IPS-18a (cell line): Measurements from ENCODE around the gene PFDN5.
"Not testable (repeated sequence)": the region's sequence is repeated elsewhere in the genome, so short reads cannot be mapped to it uniquely, and the experiment has no call there.

Experiments
- H3K27ac ChIP-seq: one replicate; pipeline ENCODE4 v1.5.1; 2013; ENCODE audit warnings: low read length
- H3K27me3 ChIP-seq: one replicate; pipeline ENCODE4 v1.6.1; 2013; ENCODE audit warnings: mild to moderate bottlenecking, low read length; ENCODE audit not compliant: control insufficient read depth, insufficient read depth
- H3K36me3 ChIP-seq: one replicate; pipeline ENCODE4 v1.6.1; 2013; ENCODE audit warnings: low read depth, low read length; ENCODE audit not compliant: control insufficient read depth
- H3K4me1 ChIP-seq: one replicate; pipeline ENCODE4 v1.6.1; 2013; ENCODE audit warnings: low read depth, low read length; ENCODE audit not compliant: control insufficient read depth
- H3K4me3 ChIP-seq: one replicate; pipeline ENCODE4 v1.5.1; 2013; ENCODE audit warnings: low read length
- H3K9ac ChIP-seq: one replicate; pipeline ENCODE4 v1.6.1; 2013; ENCODE audit warnings: mild to moderate bottlenecking, low read length, moderate library complexity
- H3K9me3 ChIP-seq: one replicate; pipeline ENCODE4 v1.6.1; 2013; ENCODE audit warnings: low read depth, low read length; ENCODE audit not compliant: control insufficient read depth

Gene PFDN5

DNA sequence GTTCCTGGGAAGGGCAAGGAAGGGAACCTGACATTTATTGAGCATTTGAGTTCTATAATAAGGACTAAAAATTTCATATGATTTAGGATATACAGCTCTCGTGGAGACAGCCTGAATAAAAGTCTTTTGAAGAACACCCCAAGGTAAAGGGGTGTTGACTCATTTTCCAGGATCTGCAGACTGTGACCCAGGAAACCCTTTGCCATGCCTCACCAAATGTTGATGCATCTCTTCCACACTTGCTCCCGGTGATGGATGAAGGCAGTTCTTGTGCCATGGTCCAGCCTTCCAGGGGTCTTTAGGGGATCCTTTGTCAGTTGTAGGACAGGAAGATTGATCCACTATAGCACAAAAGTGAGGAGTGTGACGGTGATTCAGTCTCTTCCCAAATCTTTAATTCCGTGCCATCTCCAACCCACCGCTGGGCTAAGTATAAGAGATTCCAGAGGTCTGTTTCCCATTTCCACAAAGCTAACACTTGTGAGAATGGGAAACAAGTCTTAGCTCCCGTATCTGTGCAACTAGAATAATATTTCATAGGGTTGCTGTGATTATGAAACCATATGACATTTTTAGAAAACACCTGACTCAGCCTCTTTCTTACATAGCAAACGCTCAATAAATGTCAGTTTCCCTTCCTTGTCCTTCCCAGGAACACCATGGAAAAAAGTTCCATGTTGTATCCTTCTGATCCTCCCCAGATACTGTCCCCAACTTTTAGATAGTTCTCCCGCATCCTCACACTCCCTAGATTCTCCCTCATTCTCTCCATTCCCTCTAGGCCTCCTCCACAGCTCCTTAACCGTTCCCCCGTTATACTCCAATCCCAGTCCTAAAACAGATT lies 25.2 kb downstream of the PFDN5 start:
- Histone ChIP-seq H3K4me1 (peaks cover 12% of the 10 kb centered on the region), H3K9me3 (no peaks in the 10 kb centered on the region), H3K27me3 (peaks cover 27% of the 10 kb centered on the region), H3K4me3 (peak overlapping the region; percentile 79), H3K36me3 (peaks cover 25% of the 10 kb centered on the region), H3K27ac (no peak overlapping the region), H3K9ac (peak overlapping the region; percentile 88)

DNA sequence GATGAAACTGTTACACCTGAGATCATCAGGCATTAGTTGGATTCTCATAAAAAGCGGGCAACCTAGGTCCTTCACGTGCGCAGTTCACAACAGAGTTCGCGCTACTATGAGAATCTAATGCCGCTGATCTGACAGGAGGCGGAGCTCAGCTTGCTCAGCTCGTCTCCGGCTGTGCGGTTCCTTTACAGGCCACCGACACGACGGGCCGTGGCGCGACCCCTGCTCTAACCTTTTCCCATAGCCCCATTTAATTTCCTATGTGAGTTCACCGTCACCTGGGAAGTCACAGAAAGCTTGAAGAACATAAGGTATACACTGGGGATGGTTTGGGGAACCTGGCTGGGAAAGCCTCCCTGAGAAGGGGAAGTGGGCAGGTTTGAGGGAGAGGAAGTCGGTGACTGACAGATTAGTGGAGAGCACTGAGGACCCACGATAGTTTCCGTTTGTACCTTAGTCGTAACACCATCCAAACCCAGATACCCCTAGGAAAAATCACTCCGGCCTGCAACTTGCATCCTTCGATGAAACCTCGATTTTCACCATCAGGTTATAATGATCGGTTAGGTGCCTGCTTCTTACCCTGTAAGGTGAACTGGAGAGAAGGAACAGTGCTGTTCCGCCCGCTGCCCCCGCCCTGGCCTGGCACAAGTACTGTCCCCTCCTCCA lies 28.9 kb downstream of the PFDN5 start:
- no peaks in the 10 kb centered on the region for H3K9me3 ChIP-seq
- H3K4me3 ChIP-seq, result peak overlapping the region; percentile 58
- peak overlapping the region; percentile 53 for H3K9ac ChIP-seq
- peaks cover 2% of the 10 kb centered on the region for H3K36me3 ChIP-seq
- H3K27ac ChIP-seq, result no peak overlapping the region
- H3K27me3 ChIP-seq, result peaks cover 61% of the 10 kb centered on the region
- H3K4me1 ChIP-seq, result peaks cover 12% of the 10 kb centered on the region

DNA sequence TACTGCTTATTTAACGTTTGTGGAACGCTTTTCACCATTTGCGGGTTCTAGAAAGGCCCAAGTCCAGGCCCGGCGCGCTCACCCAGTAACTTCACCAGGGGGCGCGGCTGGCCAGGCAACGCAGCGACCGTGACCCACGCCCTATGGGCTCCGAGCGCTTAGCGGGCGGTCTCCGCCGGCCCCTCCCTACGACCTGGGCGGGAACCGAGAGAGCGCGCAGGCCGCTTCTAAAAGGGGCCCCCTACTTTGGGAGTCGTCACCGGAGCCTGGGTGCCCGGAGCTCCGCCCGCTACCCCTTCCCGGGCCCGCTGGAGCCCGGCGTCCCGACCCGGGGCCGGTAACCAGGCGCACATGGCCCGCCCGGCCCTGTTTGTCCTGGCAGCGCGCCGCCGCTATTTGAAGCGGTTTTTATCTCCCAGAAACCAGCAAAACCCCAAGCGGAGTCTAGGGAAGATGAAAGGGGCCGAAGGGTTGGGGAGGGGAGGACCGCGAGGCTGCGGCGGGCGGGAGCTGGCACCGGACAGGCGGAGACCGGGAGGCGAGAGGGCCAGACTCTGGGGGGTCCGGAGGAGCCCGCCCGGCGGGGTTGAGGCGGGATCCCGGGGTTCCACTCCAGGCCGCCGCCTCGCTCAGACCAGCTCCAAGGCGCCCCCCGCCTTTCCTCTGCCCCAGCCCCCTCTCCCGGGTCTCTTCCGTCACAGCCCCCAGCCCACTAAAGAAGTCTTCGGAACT lies 29.6 kb downstream of the PFDN5 start:
- no peak overlapping the region for H3K27ac ChIP-seq
- H3K4me1 ChIP-seq, result peaks cover 12% of the 10 kb centered on the region
- H3K4me3 ChIP-seq, result peak overlapping the region; percentile 58
- H3K9me3 ChIP-seq, result no peaks in the 10 kb centered on the region
- H3K9ac ChIP-seq, result peak overlapping the region; percentile 53
- peaks cover 61% of the 10 kb centered on the region for H3K27me3 ChIP-seq
- H3K36me3 ChIP-seq, result no peaks in the 10 kb centered on the region

DNA sequence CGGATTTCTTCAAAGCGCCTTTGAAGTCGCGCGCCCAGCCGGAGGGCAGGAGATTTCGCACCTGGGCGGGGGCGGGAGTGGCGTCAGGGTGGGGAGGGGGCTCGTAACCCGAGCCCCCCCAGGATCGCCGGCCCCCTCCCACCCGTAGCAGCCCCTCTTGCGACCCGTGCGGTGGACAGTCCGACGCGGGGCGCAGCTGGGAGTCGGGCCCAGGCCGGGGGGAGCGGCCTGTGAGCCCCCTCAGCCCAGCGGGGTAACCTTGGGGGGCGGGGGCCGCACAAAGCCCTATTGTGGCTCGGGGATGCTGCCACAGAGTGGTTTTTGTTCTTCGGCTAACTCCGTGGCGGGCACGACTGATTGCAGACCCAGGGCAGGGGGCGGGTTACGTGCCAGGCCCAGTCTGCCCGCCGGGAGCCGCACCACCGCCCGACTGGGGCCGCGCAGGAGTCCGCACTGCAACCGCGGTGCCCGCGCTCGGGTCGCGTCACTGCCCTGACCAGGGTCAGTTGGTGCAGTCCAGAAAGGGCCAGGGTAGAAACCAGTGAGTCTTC lies 30.2 kb downstream of the PFDN5 start:
- H3K27ac ChIP-seq, result no peak overlapping the region
- peaks cover 61% of the 10 kb centered on the region for H3K27me3 ChIP-seq

DNA sequence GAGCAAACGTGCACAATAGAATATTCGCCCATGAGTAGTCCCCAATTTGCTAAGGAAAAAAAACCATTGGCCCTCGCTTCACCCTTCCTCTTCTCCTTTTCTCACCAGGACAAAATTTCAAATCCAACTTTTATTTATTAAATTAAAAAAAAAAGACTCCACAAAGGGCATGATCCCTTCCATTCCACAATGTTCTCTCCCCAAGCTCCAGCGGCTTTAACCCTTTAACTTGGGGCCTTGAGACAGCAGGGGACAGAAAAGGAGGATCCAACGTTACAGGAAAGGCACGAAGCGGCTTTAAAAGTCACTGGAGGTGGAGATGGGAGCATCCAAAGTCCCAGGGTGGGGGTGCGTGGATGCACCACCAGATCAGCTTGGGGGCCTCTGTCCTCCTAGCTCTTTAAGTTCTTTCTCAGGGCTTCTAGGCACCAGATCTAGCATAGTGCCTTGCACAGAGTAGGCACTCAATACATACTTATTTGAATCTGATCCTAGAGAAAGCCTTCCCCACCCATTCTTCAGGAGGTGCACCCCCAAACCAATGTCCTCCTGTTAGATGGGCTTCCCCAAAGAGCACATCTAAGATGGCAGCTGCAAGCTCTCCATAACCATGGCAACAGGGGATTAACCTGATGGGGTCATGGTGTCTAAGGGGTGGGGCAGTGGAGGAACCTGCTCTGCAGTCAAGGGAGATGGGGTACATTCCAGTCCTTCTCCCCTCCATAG lies 31.3 kb downstream of the PFDN5 start:
- Histone ChIP-seq H3K9ac (no peak overlapping the region), H3K27ac (no peak overlapping the region), H3K9me3 (no peaks in the 10 kb centered on the region), H3K36me3 (no peaks in the 10 kb centered on the region), H3K27me3 (peaks cover 61% of the 10 kb centered on the region), H3K4me3 (peak overlapping the region; percentile 58), H3K4me1 (peaks cover 11% of the 10 kb centered on the region)

More for the DNA sequence above, 30.2 kb downstream of the PFDN5 start:
- peak overlapping the region; percentile 58 for H3K4me3 ChIP-seq
- H3K36me3 ChIP-seq, result no peaks in the 10 kb centered on the region
- peaks cover 12% of the 10 kb centered on the region for H3K4me1 ChIP-seq
- H3K9me3 ChIP-seq, result no peaks in the 10 kb centered on the region
- peak overlapping the region; percentile 53 for H3K9ac ChIP-seq

DNA sequence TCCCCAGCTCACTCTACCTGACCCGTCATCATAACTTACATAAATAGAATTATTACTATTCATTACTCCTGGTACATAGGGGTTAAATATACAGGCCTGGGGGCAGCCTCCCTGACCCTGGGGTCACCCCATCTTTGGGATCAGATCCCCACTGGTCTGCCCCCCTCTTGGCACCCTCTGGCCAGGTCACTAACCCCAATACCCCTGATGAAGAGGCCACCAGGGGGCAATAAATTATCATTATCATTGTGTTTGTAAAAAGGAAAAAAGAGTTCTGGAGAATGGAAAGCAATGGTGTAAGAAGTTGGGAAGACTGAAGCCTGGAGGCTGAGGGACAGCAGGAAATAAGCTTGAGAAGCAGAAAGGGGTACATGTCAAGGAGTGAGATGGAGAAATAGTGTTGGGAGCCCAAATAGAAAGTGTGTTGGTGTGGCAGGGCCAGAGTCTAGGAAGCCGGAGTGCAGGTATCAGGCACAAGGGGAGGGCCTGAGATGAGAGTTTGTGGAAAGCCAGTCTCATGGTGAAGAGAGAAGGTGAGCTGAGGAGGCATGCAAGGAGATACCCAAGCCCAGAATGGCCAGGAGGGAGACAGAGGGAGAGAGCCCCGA lies 32.2 kb downstream of the PFDN5 start:
- H3K27me3 ChIP-seq, result peaks cover 58% of the 10 kb centered on the region
- no peak overlapping the region for H3K4me3 ChIP-seq
- no peak overlapping the region for H3K27ac ChIP-seq
- H3K9me3 ChIP-seq, result no peaks in the 10 kb centered on the region
- H3K4me1 ChIP-seq, result peaks cover 8% of the 10 kb centered on the region
- no peaks in the 10 kb centered on the region for H3K36me3 ChIP-seq
- H3K9ac ChIP-seq, result no peak overlapping the region

DNA sequence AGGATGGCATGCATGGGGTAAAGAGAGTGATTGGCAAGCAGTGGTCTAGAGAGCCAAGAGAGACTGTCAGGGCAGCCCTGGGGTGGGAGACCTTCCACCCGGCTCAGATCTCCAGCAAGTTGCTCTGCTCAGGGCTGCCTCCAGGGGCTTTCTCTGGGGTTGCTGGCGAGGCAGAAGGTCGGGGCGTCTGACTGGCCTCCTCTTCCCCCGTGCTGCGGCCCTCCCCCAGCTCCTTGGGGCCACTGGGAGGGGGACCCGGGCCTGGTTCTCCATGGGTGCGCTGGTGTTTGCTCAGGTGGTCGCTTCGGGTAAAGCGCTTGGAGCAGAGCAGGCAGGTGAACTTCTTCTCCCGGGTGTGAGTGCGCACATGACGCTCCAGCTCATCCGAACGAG lies 32.7 kb downstream of the PFDN5 start:
- H3K27me3 ChIP-seq, result peaks cover 53% of the 10 kb centered on the region
- H3K9me3 ChIP-seq, result no peaks in the 10 kb centered on the region
- H3K27ac ChIP-seq, result no peak overlapping the region
- H3K36me3 ChIP-seq, result no peaks in the 10 kb centered on the region
- peaks cover 8% of the 10 kb centered on the region for H3K4me1 ChIP-seq
- H3K9ac ChIP-seq, result no peak overlapping the region
- H3K4me3 ChIP-seq, result no peak overlapping the region

DNA sequence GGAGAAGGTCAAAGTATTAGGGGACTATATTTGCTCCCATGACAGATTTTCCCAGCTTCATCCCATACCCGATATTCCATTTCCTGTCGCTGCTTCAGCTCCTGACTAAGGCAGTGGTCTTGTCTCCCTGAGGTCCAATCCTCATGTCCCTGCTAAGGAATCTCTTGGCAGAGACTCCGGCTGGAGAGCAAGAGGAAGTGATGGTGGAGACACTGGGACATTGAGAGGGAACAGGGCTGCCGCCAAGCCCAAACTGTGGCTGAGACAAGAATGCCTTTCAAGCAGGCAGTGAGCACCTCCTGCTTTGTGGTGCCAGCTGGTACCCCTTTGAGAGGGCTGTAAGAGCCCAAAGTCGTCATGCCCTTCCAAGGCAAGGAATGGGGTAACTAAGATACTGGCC lies 35.3 kb downstream of the PFDN5 start:
- H3K4me1 ChIP-seq, result no peaks in the 10 kb centered on the region
- no peaks in the 10 kb centered on the region for H3K9me3 ChIP-seq
- H3K4me3 ChIP-seq, result no peak overlapping the region
- no peaks in the 10 kb centered on the region for H3K36me3 ChIP-seq
- peaks cover 32% of the 10 kb centered on the region for H3K27me3 ChIP-seq
- no peak overlapping the region for H3K9ac ChIP-seq
- H3K27ac ChIP-seq, result no peak overlapping the region

DNA sequence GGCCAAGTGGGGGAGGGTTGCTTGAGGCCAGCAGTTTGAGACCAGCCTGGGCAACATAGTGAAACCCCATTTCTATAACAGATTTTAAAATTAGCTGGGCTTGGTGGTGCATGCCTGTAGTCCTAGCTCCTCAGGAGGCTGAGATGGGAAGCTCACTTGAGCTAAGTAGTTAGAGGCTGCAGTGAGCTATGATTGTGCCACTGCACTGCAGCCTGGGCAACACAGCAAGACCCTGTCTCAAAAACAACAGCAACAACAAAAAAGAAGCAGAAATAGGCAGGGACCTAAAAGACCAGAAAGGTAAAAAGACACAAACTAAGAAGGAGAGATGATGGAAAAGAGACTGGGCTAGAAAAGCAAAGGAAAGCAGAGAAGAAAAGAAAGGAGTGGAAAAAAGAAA lies 37.0 kb downstream of the PFDN5 start:
- H3K4me3 ChIP-seq, H3K9ac ChIP-seq, H3K4me1 ChIP-seq, H3K9me3 ChIP-seq, H3K36me3 ChIP-seq, H3K27ac ChIP-seq: not testable (repeated sequence)
- peaks cover 16% of the 10 kb centered on the region for H3K27me3 ChIP-seq

DNA sequence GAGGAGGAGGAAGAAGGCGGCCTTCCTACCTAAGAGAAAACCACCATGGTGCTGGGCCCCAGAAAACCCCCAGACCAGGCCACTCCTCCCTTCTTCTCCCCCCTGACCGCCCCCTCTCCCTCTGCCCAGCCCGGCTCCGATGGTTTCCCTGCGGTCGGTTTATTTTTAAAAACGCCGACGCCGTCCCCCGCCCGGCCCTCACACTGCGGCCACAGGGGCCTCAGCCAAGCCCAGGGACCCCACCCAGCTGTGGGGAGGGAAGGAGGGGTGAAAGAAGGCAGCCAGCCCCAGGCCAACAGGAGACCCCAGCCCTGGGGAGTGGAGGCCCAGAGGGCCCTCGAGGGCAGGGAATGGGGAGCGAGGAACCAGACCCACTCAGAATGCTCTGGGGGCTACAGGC lies 37.4 kb downstream of the PFDN5 start:
- Histone ChIP-seq H3K27ac (no peak overlapping the region), H3K4me3 (no peak overlapping the region), H3K36me3 (no peaks in the 10 kb centered on the region), H3K27me3 (peaks cover 12% of the 10 kb centered on the region), H3K4me1 (no peaks in the 10 kb centered on the region), H3K9ac (no peak overlapping the region), H3K9me3 (no peaks in the 10 kb centered on the region)
